Parathyroid adenoma (tissue), 2 donors: ENCODE results near the gene SKAP1.

ENCODE experiments used
- H2AFZ ChIP-seq: fragments of 300-600 bp; sonication (generic); one replicate; pipeline ENCODE4 v1.7.0; 2017; ENCODE audit warnings: antibody characterized with exemption, mild to moderate bottlenecking
- H3K27ac ChIP-seq: fragments of 300-600 bp; sonication (generic); one replicate; pipeline ENCODE4 v1.7.0; 2017
- H3K27me3 ChIP-seq: fragments of 300-600 bp; sonication (generic); one replicate; pipeline ENCODE4 v1.7.0; 2017; ENCODE audit warnings: low read length; ENCODE audit not compliant: control insufficient read depth, insufficient read depth
- H3K36me3 ChIP-seq: fragments of 300-600 bp; sonication (generic); one replicate; pipeline ENCODE4 v1.7.0; 2017; ENCODE audit warnings: low read length; ENCODE audit not compliant: control insufficient read depth, insufficient read depth
- H3K4me1 ChIP-seq: fragments of 300-600 bp; sonication (generic); one replicate; pipeline ENCODE4 v1.7.0; 2017; ENCODE audit warnings: control low read depth
- H3K4me2 ChIP-seq: fragments of 300-600 bp; sonication (generic); one replicate; pipeline ENCODE4 v1.7.0; 2017; ENCODE audit warnings: low read length
- H3K4me3 ChIP-seq: fragments of 300-600 bp; sonication (generic); one replicate; pipeline ENCODE4 v1.7.0; 2017; ENCODE audit warnings: low read depth, low read length
- H3K79me2 ChIP-seq: fragments of 300-600 bp; sonication (generic); one replicate; pipeline ENCODE4 v1.7.0; 2017; ENCODE audit warnings: control low read depth
- H3K9ac ChIP-seq: fragments of 300-600 bp; sonication (generic); one replicate; pipeline ENCODE4 v1.7.0; 2017; ENCODE audit warnings: mild to moderate bottlenecking
- H3K9me3 ChIP-seq: fragments of 300-600 bp; sonication (generic); one replicate; pipeline ENCODE4 v1.7.0; 2017; ENCODE audit warnings: low read length; ENCODE audit not compliant: control insufficient read depth
- CTCF ChIP-seq: fragments of 300-600 bp; sonication (generic); IDR thresholded peaks from one replicate; pipeline ENCODE4 v1.7.0; 2017; ENCODE audit warnings: antibody characterized with exemption, mild to moderate bottlenecking
- donor health status: primary hyperparathyroidism.

Gene SKAP1

DNA sequence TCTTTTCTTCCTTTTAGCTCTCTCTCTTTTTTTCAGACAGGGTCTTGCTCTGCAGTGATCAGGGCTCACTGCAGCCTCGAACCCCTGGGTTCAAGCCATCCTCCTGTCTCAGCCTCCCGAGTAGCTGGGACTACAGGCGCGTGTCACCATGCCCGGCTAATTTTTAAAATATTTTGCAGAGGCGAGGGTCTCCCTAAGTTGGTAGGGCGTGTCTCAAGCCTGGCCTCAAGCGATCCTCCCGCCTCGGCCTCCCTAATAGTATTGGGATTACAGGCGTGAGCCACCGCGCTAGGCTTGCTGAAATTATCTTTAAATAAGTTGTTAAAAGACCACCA is 323.2 kb downstream of the SKAP1 start:
- no peak for TF ChIP-seq CTCF
- Histone ChIP-seq H3K27ac (peak overlapping the region; percentile 90), H3K4me2 (peak overlapping the region; percentile 71), H3K36me3 (no peaks in the 10 kb centered on the region), H3K9me3 (no peaks in the 10 kb centered on the region), H3K27me3 (no peaks in the 10 kb centered on the region), H3K79me2 (peaks cover 13% of the 10 kb centered on the region), H3K4me3 (peak overlapping the region; percentile 89), H3K4me1 (peaks cover 17% of the 10 kb centered on the region), H3K9ac (peak overlapping the region; percentile 57), H2AFZ (peak overlapping the region; percentile 97)

DNA sequence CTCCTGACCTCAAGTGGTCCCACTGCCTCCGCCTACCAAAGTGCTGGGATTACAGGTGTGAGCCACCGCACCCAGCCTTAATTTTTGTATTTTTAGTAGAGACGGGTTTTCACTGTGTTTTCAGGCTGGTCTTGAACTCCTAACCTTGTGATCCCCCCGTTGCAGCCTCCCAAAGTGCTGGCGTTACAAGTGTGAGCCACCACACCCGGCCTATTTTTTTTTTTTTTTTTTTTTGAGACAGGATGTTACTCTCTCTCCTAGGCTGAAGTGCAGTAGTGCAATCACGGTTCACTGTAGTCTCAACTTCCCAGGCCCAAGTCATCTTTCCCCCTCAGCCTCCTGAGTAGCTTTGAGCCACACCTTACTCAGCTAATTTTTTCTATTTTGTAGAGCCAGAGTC is 325.6 kb downstream of the SKAP1 start:
- no peak overlapping the region for H3K9ac ChIP-seq
- H3K79me2 ChIP-seq: peaks cover 11% of the 10 kb centered on the region
- H3K4me3 ChIP-seq: no peak overlapping the region
- H3K27ac ChIP-seq: no peak overlapping the region
- TF ChIP-seq CTCF: no peak
- no peaks in the 10 kb centered on the region for H3K27me3 ChIP-seq
- no peak overlapping the region for H3K4me2 ChIP-seq
- H3K36me3 ChIP-seq: no peaks in the 10 kb centered on the region
- H2AFZ ChIP-seq: no peak overlapping the region
- peaks cover 2% of the 10 kb centered on the region for H3K4me1 ChIP-seq
- H3K9me3 ChIP-seq: no peaks in the 10 kb centered on the region

DNA sequence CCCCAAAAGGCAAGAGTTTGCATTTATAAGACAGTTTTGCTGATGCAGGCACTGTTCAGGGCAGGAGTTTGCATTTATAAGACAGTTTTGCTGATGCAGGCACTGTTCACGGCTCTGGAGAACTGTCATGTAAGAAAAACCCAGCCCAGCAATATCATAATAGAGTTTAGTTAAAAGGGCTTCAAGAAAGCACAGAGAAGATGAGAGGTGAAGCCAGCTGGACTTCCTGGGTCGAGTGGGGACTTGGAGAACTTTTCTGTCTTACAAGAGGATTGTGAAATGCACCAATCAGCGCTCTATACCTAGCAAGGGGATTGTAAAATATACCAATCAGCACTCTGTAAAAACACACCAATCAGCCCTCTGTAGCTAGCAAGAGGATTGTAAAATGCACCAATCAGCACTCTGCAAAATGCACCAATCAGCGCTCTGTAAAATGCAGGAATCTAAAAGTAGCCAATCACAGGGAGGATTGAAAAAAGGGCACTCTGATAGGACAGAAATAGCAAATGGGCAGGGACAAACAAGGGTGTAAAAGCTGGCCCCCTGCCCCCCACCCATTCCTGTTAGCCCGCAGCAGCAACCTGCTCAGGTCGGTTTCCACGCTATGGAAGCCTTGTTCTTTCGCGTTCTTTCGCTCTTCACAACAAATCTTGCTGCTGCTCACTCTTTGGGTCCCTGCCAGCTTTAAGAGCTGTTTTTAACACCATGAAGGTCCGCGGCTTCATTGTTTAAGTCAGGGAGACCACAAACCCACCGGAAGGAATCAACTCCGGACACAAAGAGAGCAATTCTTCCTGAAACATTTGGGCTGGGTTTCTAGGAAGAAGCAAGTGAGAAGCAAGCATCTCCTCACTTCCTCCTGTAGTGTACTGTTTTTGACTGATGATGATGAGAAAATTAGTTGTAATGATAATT is 327.0 kb downstream of the SKAP1 start:
- peak overlapping the region; percentile 40 for H2AFZ ChIP-seq
- H3K4me2 ChIP-seq: peak overlapping the region; percentile 32
- TF ChIP-seq CTCF: no peak
- H3K4me1 ChIP-seq: peaks cover 2% of the 10 kb centered on the region
- H3K4me3 ChIP-seq: no peak overlapping the region
- H3K27ac ChIP-seq: peak overlapping the region; percentile 60
- no peak overlapping the region for H3K9ac ChIP-seq
- peaks cover 8% of the 10 kb centered on the region for H3K79me2 ChIP-seq
- H3K36me3 ChIP-seq: no peaks in the 10 kb centered on the region
- no peaks in the 10 kb centered on the region for H3K27me3 ChIP-seq
- no peaks in the 10 kb centered on the region for H3K9me3 ChIP-seq

DNA sequence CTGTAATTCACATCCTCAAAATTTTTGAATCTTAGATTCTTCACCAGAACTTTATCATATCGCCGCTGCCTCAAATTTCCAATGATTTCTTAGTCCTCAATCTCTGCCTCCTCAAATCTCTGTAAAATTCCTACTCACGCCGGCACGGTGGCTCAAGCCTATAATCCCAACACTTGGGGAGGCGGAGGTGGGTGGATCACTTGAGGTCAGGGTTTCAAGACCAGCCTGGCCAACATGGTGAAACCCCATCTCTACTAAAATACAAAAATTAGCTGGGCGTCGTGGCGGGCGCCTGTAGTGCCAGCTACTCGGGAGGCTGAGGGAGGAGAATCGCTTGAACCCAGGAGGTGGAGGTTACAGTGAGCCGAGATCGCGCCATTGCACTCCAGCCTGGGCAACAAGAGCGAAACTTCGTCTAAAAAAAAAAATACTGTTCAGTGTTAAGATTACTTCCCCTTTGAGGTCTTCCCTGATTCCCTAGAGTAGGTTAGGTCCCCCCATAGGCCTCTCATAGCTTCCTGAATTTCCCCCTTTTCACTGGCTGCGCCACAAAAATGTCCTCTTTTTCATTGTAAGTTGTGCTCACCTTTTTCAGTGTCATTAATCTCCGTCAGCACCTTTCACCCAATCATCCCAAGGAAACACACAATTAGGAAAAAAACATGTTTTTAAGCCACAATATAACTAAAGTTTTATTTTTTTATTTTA is 327.8 kb downstream of the SKAP1 start:
- Histone ChIP-seq H3K4me1 (peaks cover 2% of the 10 kb centered on the region), H3K4me2 (peak overlapping the region; percentile 32), H3K79me2 (peaks cover 11% of the 10 kb centered on the region), H3K27ac (peak overlapping the region; percentile 60), H3K27me3 (no peaks in the 10 kb centered on the region), H3K4me3 (no peak overlapping the region), H3K9ac (no peak overlapping the region), H3K36me3 (no peaks in the 10 kb centered on the region), H3K9me3 (no peaks in the 10 kb centered on the region), H2AFZ (peak overlapping the region; percentile 40)
- TF ChIP-seq CTCF: no peak
